Endodermal cell (in vitro differentiated cells): Measurements from ENCODE around the gene CRTAC1. TPM values are rescaled to one million over a fixed set of nuclear protein-coding genes. Genes with fewer than 3 reads are reported as not detected.

ENCODE experiments used
- DNase-seq: peaks from one replicate; pipeline ENCODE4 v3.0.0-alpha.2; 2017
- H3K27ac ChIP-seq: 2 replicates; pipeline ENCODE4 v1.5.1; 2013; ENCODE audit warnings: mild to moderate bottlenecking, low read depth, low read length, moderate library complexity
- H3K27me3 ChIP-seq: 2 replicates; pipeline ENCODE4 v1.6.1; 2013; ENCODE audit warnings: mild to moderate bottlenecking, low read length, moderate library complexity; ENCODE audit not compliant: insufficient read depth, control insufficient read depth, poor library complexity, severe bottlenecking
- H3K36me3 ChIP-seq: 2 replicates; pipeline ENCODE4 v1.7.0; 2013; ENCODE audit warnings: mild to moderate bottlenecking, low read length, moderate library complexity; ENCODE audit not compliant: control insufficient read depth, insufficient read depth
- H3K4me1 ChIP-seq: one replicate; pipeline ENCODE4 v1.7.0; 2013; ENCODE audit warnings: low read length; ENCODE audit not compliant: control insufficient read depth, insufficient read depth
- H3K4me3 ChIP-seq: 2 replicates; pipeline ENCODE4 v1.5.1; 2013; ENCODE audit warnings: mild to moderate bottlenecking, low read length, moderate library complexity
- H3K9ac ChIP-seq: 2 replicates; pipeline ENCODE4 v1.6.1; 2013; ENCODE audit warnings: mild to moderate bottlenecking, low read length, moderate library complexity; ENCODE audit not compliant: poor library complexity, severe bottlenecking; ENCODE audit errors: extremely low read depth
- H3K9me3 ChIP-seq: 2 replicates; pipeline ENCODE4 v1.6.1; 2013; ENCODE audit warnings: mild to moderate bottlenecking, low read length, moderate library complexity; ENCODE audit not compliant: control insufficient read depth
- H3K27ac Mint-ChIP-seq: 2 replicates; pipeline ENCODE4 v1.8.0; 2020; ENCODE audit warnings: mixed read lengths
- H3K27me3 Mint-ChIP-seq: 2 replicates; pipeline ENCODE4 v1.8.0; 2021; ENCODE audit warnings: mild to moderate bottlenecking, mixed read lengths; ENCODE audit not compliant: insufficient read depth
- H3K36me3 Mint-ChIP-seq: 2 replicates; pipeline ENCODE4 v1.8.0; 2020; ENCODE audit warnings: low read depth, mixed read lengths
- H3K4me1 Mint-ChIP-seq: 2 replicates; pipeline ENCODE4 v1.8.0; 2020; ENCODE audit warnings: mixed read lengths
- H3K4me3 Mint-ChIP-seq: 2 replicates; pipeline ENCODE4 v1.8.0; 2020; ENCODE audit warnings: mild to moderate bottlenecking, moderate library complexity, mixed read lengths
- H3K9me3 Mint-ChIP-seq: 2 replicates; pipeline ENCODE4 v1.8.0; 2020; ENCODE audit warnings: mild to moderate bottlenecking, mixed read lengths
- CTCF ChIP-seq: fragments of 200-600 bp; sonication (generic); conservative IDR thresholded peaks from 2 replicates; pipeline ENCODE4 v1.5.0; 2021; ENCODE audit warnings: antibody characterized with exemption, mild to moderate bottlenecking
- WGBS, 2 experiments: methylation state at CpG; one replicate each; pipeline versions ENCODE4 v1.1.5 to v1.1.7; 2013; ENCODE audit warnings: missing lambda C conversion rate in 2 of 2, mixed read lengths in 1 of 2; ENCODE audit not compliant: insufficient coverage in 1 of 2, insufficient read length in 1 of 2; 5-methylcytosine and 5-hydroxymethylcytosine counted together
- total RNA-seq, 2 donors: library from RNA; stranded (reverse); fragmentation: NEBNext Ultra II Directional in 1 of 2; extraction: Animal tissue kit (Norgen Biotek cat#: 25700) in 1 of 2; gene quantifications; 2 replicates in 1 of 2; 3 replicates in 1 of 2; pipeline ENCODE4 v1.2.1, GENCODE V29; 2021

Gene CRTAC1
- total RNA-seq, 2 donors from 2014 or later, result 0.13 to 0.24 TPM

- Mint-ChIP-seq H3K9me3 (no peaks in the 10 kb centered on the region), H3K36me3 (no peaks in the 10 kb centered on the region), H3K4me1 (no peaks in the 10 kb centered on the region), H3K4me3 (no peak overlapping the region), H3K27me3 (peaks cover 35% of the 10 kb centered on the region), H3K27ac (no peak overlapping the region)
- H3K27me3 ChIP-seq, result peaks cover 15% of the 10 kb centered on the region
- H3K36me3 ChIP-seq, result no peaks in the 10 kb centered on the region
- no peaks in the 10 kb centered on the region for H3K4me1 ChIP-seq
- no peak for DNase-seq
- TF ChIP-seq CTCF, result no peak
- H3K9ac ChIP-seq, result no peak overlapping the region
- no peak overlapping the region for H3K27ac ChIP-seq
- 81 to 90% methylated on average over 5 to 6 of the region's 6 CpGs for WGBS, 2 experiments
- H3K9me3 ChIP-seq, result no peaks in the 10 kb centered on the region
- no peak overlapping the region for H3K4me3 ChIP-seq
These were observed 101.5 kb downstream of the CRTAC1 start for GRCh38 chr10:97928897-97929296.

- no peaks in the 10 kb centered on the region for H3K36me3 ChIP-seq
- no peak overlapping the region for H3K27ac ChIP-seq
- no peak overlapping the region for H3K9ac ChIP-seq
- no peaks in the 10 kb centered on the region for H3K4me1 Mint-ChIP-seq
- no peaks in the 10 kb centered on the region for H3K36me3 Mint-ChIP-seq
- H3K27me3 Mint-ChIP-seq, result peaks cover 42% of the 10 kb centered on the region
- peaks cover 20% of the 10 kb centered on the region for H3K27me3 ChIP-seq
- H3K27ac Mint-ChIP-seq, result no peak overlapping the region
- DNase-seq, result no peak
- WGBS, 2 experiments, result 88 to 89% methylated on average over 10 of the region's 10 CpGs
- no peaks in the 10 kb centered on the region for H3K9me3 Mint-ChIP-seq
- no peaks in the 10 kb centered on the region for H3K9me3 ChIP-seq
- H3K4me1 ChIP-seq, result no peaks in the 10 kb centered on the region
- no peak overlapping the region for H3K4me3 ChIP-seq
- TF ChIP-seq CTCF, result no peak
- H3K4me3 Mint-ChIP-seq, result no peak overlapping the region
These were observed 102.8 kb downstream of the CRTAC1 start for GRCh38 chr10:97927622-97928021.

- Mint-ChIP-seq H3K27ac (no peak overlapping the region), H3K27me3 (peaks cover 40% of the 10 kb centered on the region), H3K4me3 (no peak overlapping the region), H3K36me3 (no peaks in the 10 kb centered on the region), H3K4me1 (no peaks in the 10 kb centered on the region), H3K9me3 (no peaks in the 10 kb centered on the region)
- no peak overlapping the region for H3K4me3 ChIP-seq
- no peak for TF ChIP-seq CTCF
- no peak for DNase-seq
- no peak overlapping the region for H3K27ac ChIP-seq
- WGBS, 2 experiments, result 92 to 97% methylated on average over 9 to 13 of the region's 13 CpGs
- H3K9ac ChIP-seq, result no peak overlapping the region
- H3K36me3 ChIP-seq, result no peaks in the 10 kb centered on the region
- H3K9me3 ChIP-seq, result no peaks in the 10 kb centered on the region
- no peaks in the 10 kb centered on the region for H3K4me1 ChIP-seq
- H3K27me3 ChIP-seq, result peaks cover 20% of the 10 kb centered on the region
These were observed 104.4 kb downstream of the CRTAC1 start for GRCh38 chr10:97926055-97926454.
